Panc1 (cell line): Measurements from ENCODE around the gene LY86. TPM values are rescaled to one million over a fixed set of nuclear protein-coding genes. Genes with fewer than 3 reads are reported as not detected.

ENCODE experiments used
- ATAC-seq: fragments of 200-7000 bp; cut with Tn5 transposase; 2 replicates; pipeline ENCODE4 v1.9.1; 2020; ENCODE audit warnings: mild to moderate bottlenecking, moderate library complexity
- BruUV-seq: library from RNA; stranded (reverse); fragments of 400-500 nt; replicated peaks from 2 replicates; lab custom pipeline; 2021; lab: Mats Ljungman, UMichigan
- CTCF ChIA-PET: fragments of 300-600 bp; sonication (Branson Sonifier 250); formaldehyde crosslinking; loops from one replicate; lab custom pipeline; 2022; ENCODE audit warnings: antibody characterized with exemption; lab: Charles Lee
- POLR2A ChIA-PET: fragments of 300-600 bp; sonication (Branson Sonifier 250); formaldehyde crosslinking; loops from one replicate; lab custom pipeline; 2022; ENCODE audit warnings: antibody characterized with exemption; lab: Charles Lee
- DNase-seq: peaks from one replicate; pipeline ENCODE4 v3.0.0-alpha.2; 2010; ENCODE audit warnings: low read depth, low spot score
- H3K27ac ChIP-seq: 2 replicates; pipeline ENCODE4 v1.5.1; 2011; ENCODE audit warnings: mild to moderate bottlenecking, low read length, inconsistent platforms
- H3K27me3 ChIP-seq: fragments of 200-500 bp; sonication (Bioruptor generic); 2 replicates; pipeline ENCODE4 v1.6.0; 2014; ENCODE audit warnings: low read length, inconsistent platforms; ENCODE audit not compliant: control insufficient read depth, insufficient read depth
- H3K36me3 ChIP-seq: fragments of 200-500 bp; sonication (Bioruptor generic); 2 replicates; pipeline ENCODE4 v1.5.1; 2014; ENCODE audit warnings: inconsistent platforms, mild to moderate bottlenecking, low read length, moderate library complexity; ENCODE audit not compliant: control insufficient read depth, insufficient read depth
- H3K4me1 ChIP-seq: 2 replicates; pipeline ENCODE4 v1.5.1; 2011; ENCODE audit warnings: inconsistent platforms, mild to moderate bottlenecking, low read length, moderate library complexity; ENCODE audit not compliant: control insufficient read depth, insufficient read depth
- H3K4me3 ChIP-seq, 2 experiments: 2 replicates each; pipeline ENCODE4 v1.5.1; 2011 to 2012; ENCODE audit warnings: low read depth in 2 of 2, low read length in 2 of 2, mild to moderate bottlenecking in 2 of 2, inconsistent platforms in 1 of 2, moderate library complexity in 1 of 2
- H3K9me3 ChIP-seq: fragments of 200-500 bp; sonication (Bioruptor generic); 2 replicates; pipeline ENCODE4 v1.5.1; 2014; ENCODE audit warnings: low read depth, mild to moderate bottlenecking, inconsistent platforms, low read length, moderate library complexity; ENCODE audit not compliant: control insufficient read depth, insufficient read depth
- CTCF ChIP-seq: fragments of 450-650 bp; IDR thresholded peaks from 2 replicates; pipeline ENCODE4 v1.5.1; 2017; ENCODE audit warnings: mild to moderate bottlenecking
- POLR2AphosphoS5 ChIP-seq: IDR thresholded peaks from 2 replicates; pipeline ENCODE4 v1.6.1; 2012; ENCODE audit warnings: mild to moderate bottlenecking, low read depth, low read length, moderate library complexity
- REST ChIP-seq, 2 experiments: IDR thresholded peaks; 2 replicates each; pipeline ENCODE4 v1.6.1; 2011 to 2012; ENCODE audit warnings: low read depth in 2 of 2, control low read depth in 1 of 2, low read length in 1 of 2, mild to moderate bottlenecking in 1 of 2, moderate library complexity in 1 of 2; ENCODE audit not compliant: insufficient read depth in 1 of 2
- SIN3A ChIP-seq: IDR thresholded peaks from 2 replicates; pipeline ENCODE4 v1.6.1; 2012; ENCODE audit warnings: low read depth, mild to moderate bottlenecking, low read length, moderate library complexity, borderline replicate concordance; ENCODE audit not compliant: insufficient read depth
- TCF7L2 ChIP-seq: IDR thresholded peaks from 2 replicates; pipeline ENCODE4 v1.6.1; 2011; ENCODE audit warnings: mild to moderate bottlenecking, low read depth, low read length, inconsistent platforms
- in situ Hi-C: cut with HindIII; loops from 2 replicates; pipeline ENCODE4 v1.10.0; 2016; ENCODE audit warnings: low sequenced_read_pairs, low pct_unique_long_range_greater_than_20kb
- intact Hi-C: fragments of 100-400 bp; cut with micrococcal nuclease; formaldehyde crosslinking; loops from one replicate; pipeline ENCODE4 v1.10.0; 2022; ENCODE audit not compliant: unreplicated experiment
- total RNA-seq: library from RNA; stranded (reverse); gene quantifications from one replicate; pipeline ENCODE4 v1.2.1, GENCODE V29; 2021; ENCODE audit not compliant: unreplicated experiment

Gene LY86
- total RNA-seq, 1 experiment from 2014 or later: not detected

- BruUV-seq: no TSS peak
- Histone ChIP-seq H3K36me3 (no peaks in the 10 kb centered on the region), H3K27me3 (peaks cover 10% of the 10 kb centered on the region), H3K4me3 (no peak overlapping the region), H3K9me3 (no peaks in the 10 kb centered on the region), H3K27ac (no peak overlapping the region), H3K4me1 (no peaks in the 10 kb centered on the region)
- TF ChIP-seq SIN3A (no peak), CTCF (no peak), REST (IDR thresholded peaks at IDR 0.05; ENCODE audit: insufficient read depth in 1 of 2, low read depth in 2 of 2, low read length in 1 of 2) (no peak), TCF7L2 (no peak), POLR2AphosphoS5 (no peak)
- in situ Hi-C loops: no loop called here
- no peak for ATAC-seq
- intact Hi-C loops: no loop called here
- no peak for DNase-seq
- ChIA-PET CTCF (no interaction called here), POLR2A (no interaction called here)
Measured at GRCh38 chr6:6643398-6643797, 54.9 kb downstream of the LY86 start.

GRCh38 chr6:6645261-6645917 is 56.9 kb downstream of the LY86 start:
- Histone ChIP-seq H3K4me3 (no peak overlapping the region), H3K4me1 (no peaks in the 10 kb centered on the region), H3K36me3 (no peaks in the 10 kb centered on the region), H3K27ac (no peak overlapping the region), H3K27me3 (peaks cover 10% of the 10 kb centered on the region), H3K9me3 (no peaks in the 10 kb centered on the region)
- DNase-seq (no peak), ATAC-seq (no peak)
- CTCF ChIA-PET: no interaction called here
- POLR2A ChIA-PET: no interaction called here
- no peak for TF ChIP-seq CTCF
- TF ChIP-seq REST (IDR thresholded peaks at IDR 0.05; ENCODE audit: insufficient read depth in 1 of 2, low read depth in 2 of 2, low read length in 1 of 2): no peak
- no peak for TF ChIP-seq SIN3A
- TF ChIP-seq POLR2AphosphoS5: no peak
- no peak for TF ChIP-seq TCF7L2
- no TSS peak for BruUV-seq
- intact Hi-C loops: no loop called here
- in situ Hi-C loops: no loop called here
